Bronchial epithelial cell (primary cell): Measurements from ENCODE around the gene KNDC1. TPM values are rescaled to one million over a fixed set of nuclear protein-coding genes. Genes with fewer than 3 reads are reported as not detected.

Experiments used
- DNase-seq: peaks from one replicate; pipeline ENCODE4 v3.0.0-alpha.2; 2010; ENCODE audit warnings: low read depth
- FAIRE-seq: peaks from 2 replicates; lab custom pipeline; 2011; peaks lifted over from hg19 to GRCh38; lab: Jason Lieb, UNC
- H3K27me3 ChIP-seq: 2 replicates; pipeline ENCODE4 v1.5.1; 2011; ENCODE audit warnings: low read length; ENCODE audit not compliant: control insufficient read depth, insufficient read depth
- H3K36me3 ChIP-seq: 2 replicates; pipeline ENCODE4 v1.5.1; 2011; ENCODE audit warnings: low read length; ENCODE audit not compliant: control insufficient read depth, insufficient read depth
- H3K4me3 ChIP-seq: 2 replicates; pipeline ENCODE4 v1.5.1; 2011; ENCODE audit warnings: mild to moderate bottlenecking, low read depth, low read length, control low read depth
- total RNA-seq: library from RNA; depleted of rRNA; stranded (reverse); fragments of >200 nt; gene quantifications from 2 replicates; pipeline ENCODE4 v1.2.1, GENCODE V29; 2014
- TF ChIP-seq, protein P1 (sequence below): IDR thresholded peaks from 2 replicates; pipeline ENCODE4 v1.5.1; 2011; ENCODE audit warnings: mild to moderate bottlenecking, moderate library complexity, low read length, control low read depth, inconsistent platforms; ENCODE audit not compliant: insufficient read depth, severe bottlenecking

The KNDC1 gene
- total RNA-seq, 1 donor from 2014 or later, result under 0.01 TPM

DNA sequence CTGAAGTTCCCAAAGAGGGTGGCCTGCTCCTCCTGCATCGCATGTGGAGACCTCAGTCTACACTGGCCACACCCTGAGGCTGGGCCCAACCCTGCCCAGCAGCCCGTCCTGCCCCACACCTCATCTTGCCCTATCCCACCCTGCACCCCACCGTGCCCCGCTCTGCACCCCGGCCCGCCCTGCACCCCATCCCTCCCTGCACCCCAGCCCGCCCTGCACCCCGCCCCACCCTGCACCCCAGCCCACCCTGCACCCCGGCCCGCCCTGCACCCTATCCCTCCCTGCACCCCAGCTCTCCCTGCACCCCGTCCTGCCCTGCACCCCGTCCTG lies 92.2 kb downstream of the KNDC1 start:
- TF ChIP-seq, protein P1, sequence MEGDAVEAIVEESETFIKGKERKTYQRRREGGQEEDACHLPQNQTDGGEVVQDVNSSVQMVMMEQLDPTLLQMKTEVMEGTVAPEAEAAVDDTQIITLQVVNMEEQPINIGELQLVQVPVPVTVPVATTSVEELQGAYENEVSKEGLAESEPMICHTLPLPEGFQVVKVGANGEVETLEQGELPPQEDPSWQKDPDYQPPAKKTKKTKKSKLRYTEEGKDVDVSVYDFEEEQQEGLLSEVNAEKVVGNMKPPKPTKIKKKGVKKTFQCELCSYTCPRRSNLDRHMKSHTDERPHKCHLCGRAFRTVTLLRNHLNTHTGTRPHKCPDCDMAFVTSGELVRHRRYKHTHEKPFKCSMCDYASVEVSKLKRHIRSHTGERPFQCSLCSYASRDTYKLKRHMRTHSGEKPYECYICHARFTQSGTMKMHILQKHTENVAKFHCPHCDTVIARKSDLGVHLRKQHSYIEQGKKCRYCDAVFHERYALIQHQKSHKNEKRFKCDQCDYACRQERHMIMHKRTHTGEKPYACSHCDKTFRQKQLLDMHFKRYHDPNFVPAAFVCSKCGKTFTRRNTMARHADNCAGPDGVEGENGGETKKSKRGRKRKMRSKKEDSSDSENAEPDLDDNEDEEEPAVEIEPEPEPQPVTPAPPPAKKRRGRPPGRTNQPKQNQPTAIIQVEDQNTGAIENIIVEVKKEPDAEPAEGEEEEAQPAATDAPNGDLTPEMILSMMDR, result no peak
- Histone ChIP-seq H3K27me3 (peaks cover 4% of the 10 kb centered on the region), H3K4me3 (no peak overlapping the region), H3K36me3 (no peaks in the 10 kb centered on the region)
- FAIRE-seq, result no peak
- no peak for DNase-seq

DNA sequence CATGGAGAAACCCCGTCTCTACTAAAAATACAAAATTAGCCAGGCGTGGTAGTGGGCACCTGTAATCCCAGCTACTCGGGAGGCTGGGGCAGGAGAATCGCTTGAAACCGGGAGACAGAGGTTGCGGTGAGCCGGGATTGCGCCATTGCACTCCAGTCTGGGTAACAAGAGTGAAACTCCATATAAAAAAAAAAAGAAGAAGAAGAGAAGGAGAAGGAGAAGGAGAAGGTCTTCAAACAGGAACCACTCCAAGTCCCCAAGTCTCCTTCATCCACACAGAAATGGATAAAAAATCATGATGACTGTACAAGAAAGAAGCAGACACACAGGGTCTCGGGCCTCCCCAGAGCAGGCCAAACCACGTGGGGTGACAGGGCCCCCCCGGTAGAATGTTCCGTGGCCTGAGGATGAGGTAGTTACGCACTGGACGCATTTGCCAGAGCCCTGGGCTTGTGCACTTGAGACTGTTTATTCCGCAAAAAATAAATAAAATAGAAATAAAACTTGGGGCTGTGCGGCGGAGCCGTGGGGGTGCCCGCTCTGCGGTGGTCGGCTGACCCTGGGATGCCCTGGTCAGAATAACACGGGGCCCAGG lies 93.4 kb downstream of the KNDC1 start:
- peaks cover 2% of the 10 kb centered on the region for H3K27me3 ChIP-seq
- H3K4me3 ChIP-seq, result no peak overlapping the region
- TF ChIP-seq, protein P1, result no peak
- DNase-seq (no peak), FAIRE-seq (no peak)
- H3K36me3 ChIP-seq, result no peaks in the 10 kb centered on the region

DNA sequence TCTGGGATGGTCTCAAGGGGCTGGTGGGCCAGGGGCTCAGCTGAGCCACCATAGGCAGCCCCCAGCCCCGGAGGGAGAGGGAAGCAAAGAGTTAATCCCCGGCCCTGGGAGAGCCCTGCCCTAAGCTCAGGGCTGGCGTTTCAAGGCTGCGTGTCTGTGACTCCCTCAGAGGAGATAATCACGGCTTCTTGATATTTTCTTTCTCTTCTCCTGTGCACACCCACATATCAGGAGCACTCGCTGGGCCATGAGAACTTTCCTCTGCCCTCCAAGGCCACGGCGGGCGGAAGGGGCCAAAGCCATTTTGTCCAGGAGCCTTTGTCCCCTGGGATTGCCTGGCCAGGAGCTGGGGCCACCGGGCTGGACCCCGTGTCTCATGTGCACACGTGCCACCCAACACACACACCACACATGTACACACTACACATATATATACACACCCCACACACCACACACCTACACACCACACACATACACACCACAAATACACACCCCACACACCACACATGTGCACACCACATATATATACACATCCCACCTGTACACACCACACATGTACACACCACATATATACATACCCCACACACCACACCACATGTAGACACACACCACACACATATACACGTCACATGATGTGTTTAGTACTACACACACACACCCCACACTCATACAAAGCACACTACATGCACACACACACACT lies 94.6 kb downstream of the KNDC1 start:
- no peaks in the 10 kb centered on the region for H3K36me3 ChIP-seq
- TF ChIP-seq, protein P1, result no peak
- no peak for FAIRE-seq
- peaks cover 2% of the 10 kb centered on the region for H3K27me3 ChIP-seq
- DNase-seq, result no peak
- no peak overlapping the region for H3K4me3 ChIP-seq

DNA sequence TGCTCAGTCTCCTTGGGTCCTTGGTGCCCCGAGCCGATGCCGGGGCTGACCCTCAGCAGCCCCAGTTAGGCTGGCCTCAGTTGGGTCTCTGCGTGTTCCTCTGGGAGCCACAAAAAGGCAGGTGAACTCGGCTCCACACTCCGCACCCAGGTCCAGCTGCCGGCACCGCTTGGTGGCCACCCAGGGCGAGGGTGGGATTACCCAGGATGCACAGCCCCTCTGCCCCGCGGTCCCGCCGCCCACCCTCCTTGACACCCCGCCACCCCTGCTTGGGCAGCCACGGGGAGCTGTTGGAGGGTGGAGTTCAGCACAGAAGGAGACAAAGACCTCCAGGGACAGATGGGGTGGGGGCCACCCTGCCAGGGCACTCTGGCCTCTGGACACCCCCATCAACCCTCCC lies 95.3 kb downstream of the KNDC1 start:
- no peaks in the 10 kb centered on the region for H3K27me3 ChIP-seq
- no peak for FAIRE-seq

DNA sequence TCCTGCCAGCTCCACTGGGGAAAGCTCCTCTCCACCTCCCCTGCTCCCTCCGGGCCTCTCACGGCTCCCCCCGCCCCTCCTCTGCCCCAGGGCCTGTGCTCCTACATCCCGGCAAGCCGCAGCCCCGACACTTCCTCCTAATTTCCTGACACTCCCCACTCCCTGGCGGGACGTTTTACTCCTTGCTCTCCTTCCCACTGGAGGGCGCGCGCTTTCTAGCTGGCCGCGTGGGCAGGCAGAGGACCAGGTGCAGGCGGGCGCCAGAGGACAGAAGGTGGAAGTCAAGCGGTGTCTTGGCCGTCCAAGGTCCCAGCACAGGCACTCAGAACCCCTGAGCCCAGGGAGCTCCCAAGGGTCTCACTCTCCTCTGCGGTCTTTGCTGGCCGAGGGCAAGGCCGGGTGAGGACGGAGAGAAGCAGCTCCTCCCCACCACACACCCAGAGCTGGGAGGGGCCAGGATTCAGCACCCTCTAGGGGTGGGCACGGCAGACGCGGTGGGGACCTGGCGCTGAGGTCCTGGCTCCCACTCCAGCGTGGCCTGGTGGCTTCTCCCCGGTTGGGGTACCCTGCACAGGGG lies 97.6 kb downstream of the KNDC1 start:
- H3K27me3 ChIP-seq, result no peaks in the 10 kb centered on the region
- TF ChIP-seq, protein P1, result peak; percentile 55
- peak; percentile 42 for DNase-seq
- FAIRE-seq, result no peak
- no peak overlapping the region for H3K4me3 ChIP-seq
- H3K36me3 ChIP-seq, result no peaks in the 10 kb centered on the region

More for the DNA sequence above, 95.3 kb downstream of the KNDC1 start:
- no peak for DNase-seq
- Histone ChIP-seq H3K36me3 (no peaks in the 10 kb centered on the region), H3K4me3 (no peak overlapping the region)
- TF ChIP-seq, protein P1, result no peak
